CD4-positive, alpha-beta T cell (primary cell): ENCODE data around the gene ZNF79. TPM values are rescaled to one million over a fixed set of nuclear protein-coding genes. Genes with fewer than 3 reads are reported as not detected.

Experiments used
- ATAC-seq: fragments of 200-7000 bp; cut with Tn5 transposase; one replicate; pipeline ENCODE4 v1.10.0; 2022; ENCODE audit warnings: mild to moderate bottlenecking; ENCODE audit not compliant: poor library complexity
- CTCF ChIA-PET: fragments of 350-600 bp; sonication (Branson Sonifier 250); formaldehyde crosslinking; loops from one replicate; lab custom pipeline; 2021; ENCODE audit warnings: antibody characterized with exemption, inconsistent platforms; lab: Charles Lee
- POLR2A ChIA-PET: fragments of 350-600 bp; sonication (Branson Sonifier 250); formaldehyde crosslinking; loops from one replicate; lab custom pipeline; 2021; ENCODE audit warnings: antibody characterized with exemption, inconsistent platforms; lab: Charles Lee
- DNase-seq, 14 experiments: peaks; one replicate each; pipeline ENCODE4 v3.0.0-alpha.2; 2013 to 2020; ENCODE audit warnings: mixed read lengths in 2 of 14
- H3K27ac ChIP-seq, 2 donors: one replicate each; pipeline versions ENCODE4 v1.5.1 to v1.7.0; 2013; ENCODE audit warnings: low read length in 2 of 2, low read depth in 1 of 2, mild to moderate bottlenecking in 1 of 2
- H3K27me3 ChIP-seq, 2 experiments: 1 replicate in 1 of 2; 2 replicates in 1 of 2; pipeline versions ENCODE4 v1.6.1 to v1.7.0; 2013; ENCODE audit warnings: low read length in 2 of 2, control low read depth in 1 of 2, mild to moderate bottlenecking in 1 of 2, moderate library complexity in 1 of 2; ENCODE audit not compliant: insufficient read depth in 2 of 2, control insufficient read depth in 1 of 2
- H3K36me3 ChIP-seq: one replicate; pipeline ENCODE4 v1.6.1; 2013; ENCODE audit warnings: low read length, control low read depth; ENCODE audit not compliant: insufficient read depth
- H3K4me1 ChIP-seq: one replicate; pipeline ENCODE4 v1.6.1; 2013; ENCODE audit warnings: low read length, control low read depth; ENCODE audit not compliant: insufficient read depth
- H3K4me3 ChIP-seq: one replicate; pipeline ENCODE4 v1.5.1; 2013; ENCODE audit warnings: mild to moderate bottlenecking, low read length, moderate library complexity
- H3K9me3 ChIP-seq, 2 experiments: 1 replicate in 1 of 2; 2 replicates in 1 of 2; pipeline versions ENCODE4 v1.6.1 to v1.7.0; 2013; ENCODE audit warnings: low read length in 2 of 2, mild to moderate bottlenecking in 2 of 2, control low read depth in 1 of 2, moderate library complexity in 1 of 2; ENCODE audit not compliant: control insufficient read depth in 1 of 2, insufficient read depth in 1 of 2
- H3K27ac Mint-ChIP-seq: one replicate; pipeline ENCODE4 v1.8.0; 2020; ENCODE audit warnings: mixed read lengths
- H3K27me3 Mint-ChIP-seq: one replicate; pipeline ENCODE4 v1.8.0; 2021; ENCODE audit warnings: mixed read lengths
- H3K36me3 Mint-ChIP-seq: one replicate; pipeline ENCODE4 v1.8.0; 2021; ENCODE audit warnings: low read depth, mixed read lengths
- H3K4me1 Mint-ChIP-seq: one replicate; pipeline ENCODE4 v1.8.0; 2021; ENCODE audit warnings: low read depth, mixed read lengths
- H3K4me3 Mint-ChIP-seq: one replicate; pipeline ENCODE4 v1.8.0; 2020; ENCODE audit warnings: mild to moderate bottlenecking, mixed read lengths
- H3K9me3 Mint-ChIP-seq: one replicate; pipeline ENCODE4 v1.8.0; 2020; ENCODE audit warnings: mixed read lengths
- CTCF ChIP-seq: fragments of 200-600 bp; IDR thresholded peaks from one replicate; pipeline ENCODE4 v1.8.0; 2022; ENCODE audit warnings: antibody characterized with exemption, mild to moderate bottlenecking
- intact Hi-C, 2 experiments: fragments of 100-400 bp; cut with DNase I in 1 of 2; cut with micrococcal nuclease in 1 of 2; formaldehyde crosslinking; loops; one replicate each; pipeline versions ENCODE4 v1.15.1 to v1.9.0; 2023 to 2025; cut with DNase I, micrococcal nuclease
- total RNA-seq, 174 experiments: library from RNA in 2 of 174; stranded (reverse) in 2 of 174; gene quantifications; one replicate each; pipeline ENCODE4 v1.2.3 and lab custom pipeline; 2021 to 2026

ZNF79 gene
- total RNA-seq, 2 experiments from 2014 or later = 4.3 to 4.9 TPM

- Mint-ChIP-seq H3K4me1 (no peaks in the 10 kb centered on the region), H3K27ac (no peak overlapping the region), H3K27me3 (no peaks in the 10 kb centered on the region), H3K4me3 (no peak overlapping the region), H3K36me3 (peaks cover 49% of the 10 kb centered on the region), H3K9me3 (no peaks in the 10 kb centered on the region)
- Histone ChIP-seq H3K27ac (no peak overlapping the region), H3K36me3 (peaks cover 14% of the 10 kb centered on the region), H3K4me1 (no peaks in the 10 kb centered on the region), H3K27me3 (no peaks in the 10 kb centered on the region), H3K4me3 (no peak overlapping the region), H3K9me3 (no peaks in the 10 kb centered on the region)
- no peak for DNase-seq
- intact Hi-C loops = no loop called here
- TF ChIP-seq CTCF = no peak
- no peak for ATAC-seq
- ChIA-PET CTCF (no interaction called here), POLR2A (no interaction called here)
Observed at GRCh38 chr9:127479507-127480081, 55.4 kb downstream of the ZNF79 start.

- intact Hi-C loops = no loop called here
Observed at GRCh38 chr9:127482662-127483061, 58.5 kb downstream of the ZNF79 start.

GRCh38 chr9:127485995-127486394 is 61.8 kb downstream of the ZNF79 start:
- peaks cover 49% of the 10 kb centered on the region for H3K36me3 Mint-ChIP-seq
- H3K9me3 Mint-ChIP-seq = no peaks in the 10 kb centered on the region
- ATAC-seq = no peak
- POLR2A ChIA-PET = no interaction called here
- Histone ChIP-seq H3K27me3 (no peaks in the 10 kb centered on the region), H3K36me3 (peaks cover 35% of the 10 kb centered on the region), H3K4me1 (no peaks in the 10 kb centered on the region), H3K4me3 (no peak overlapping the region), H3K27ac (no peak overlapping the region), H3K9me3 (no peaks in the 10 kb centered on the region)
- no peak overlapping the region for H3K4me3 Mint-ChIP-seq
- H3K4me1 Mint-ChIP-seq = no peaks in the 10 kb centered on the region
- DNase-seq = no peak
- H3K27ac Mint-ChIP-seq = no peak overlapping the region
- no peaks in the 10 kb centered on the region for H3K27me3 Mint-ChIP-seq
- CTCF ChIA-PET = no interaction called here
- intact Hi-C loops = no loop called here
- no peak for TF ChIP-seq CTCF

More at GRCh38 chr9:127482662-127483061, 58.5 kb downstream of the ZNF79 start:
- Mint-ChIP-seq H3K4me3 (no peak overlapping the region), H3K36me3 (peaks cover 56% of the 10 kb centered on the region), H3K27ac (no peak overlapping the region), H3K9me3 (no peaks in the 10 kb centered on the region), H3K4me1 (no peaks in the 10 kb centered on the region), H3K27me3 (no peaks in the 10 kb centered on the region)
- TF ChIP-seq CTCF = no peak
- ChIA-PET POLR2A (no interaction called here), CTCF (no interaction called here)
- Histone ChIP-seq H3K36me3 (peaks cover 32% of the 10 kb centered on the region), H3K9me3 (no peaks in the 10 kb centered on the region), H3K27ac (no peak overlapping the region), H3K4me3 (no peak overlapping the region), H3K4me1 (no peaks in the 10 kb centered on the region), H3K27me3 (no peaks in the 10 kb centered on the region)
- ATAC-seq (no peak), DNase-seq (no peak)
